SK-N-SH treated with all-trans-retinoic acid at 6 μM for 48 hours (cell line): ENCODE data around the gene KRTAP20-1.

Source experiments
- ATAC-seq: fragments of 200-7000 bp; cut with Tn5 transposase; 3 replicates; pipeline ENCODE4 v1.9.1; 2020; ENCODE audit warnings: mild to moderate bottlenecking, moderate library complexity
- ARNTL ChIP-seq: fragments of 450-650 bp; formaldehyde crosslinking; IDR thresholded peaks from 2 replicates; pipeline ENCODE4 v1.5.0; 2020; ENCODE audit warnings: low read depth, mild to moderate bottlenecking, moderate library complexity, borderline replicate concordance
- BACH2 ChIP-seq: fragments of 250-450 bp; sonication (Bioruptor Pico); IDR thresholded peaks from 2 replicates; pipeline ENCODE4 v1.9.0; 2021; ENCODE audit warnings: mild to moderate bottlenecking, borderline replicate concordance
- CSDC2 ChIP-seq: fragments of 250-450 bp; sonication (Bioruptor Pico); IDR thresholded peaks from 2 replicates; pipeline ENCODE4 v1.5.0; 2020; ENCODE audit warnings: mild to moderate bottlenecking, moderate library complexity
- CSRNP3 ChIP-seq: fragments of 250-450 bp; sonication (Bioruptor Pico); IDR thresholded peaks from 2 replicates; pipeline ENCODE4 v1.5.1; 2021; ENCODE audit warnings: mild to moderate bottlenecking, moderate library complexity
- ESRRG ChIP-seq: fragments of 250-450 bp; sonication (Bioruptor Pico); IDR thresholded peaks from 2 replicates; pipeline ENCODE4 v1.6.1; 2021; ENCODE audit warnings: mild to moderate bottlenecking
- ISL1 ChIP-seq: fragments of 250-450 bp; sonication (Bioruptor Pico); IDR thresholded peaks from 2 replicates; pipeline ENCODE4 v2.1.2; 2022; ENCODE audit warnings: mild to moderate bottlenecking, moderate library complexity
- PPARA ChIP-seq: fragments of 250-450 bp; sonication (Bioruptor Pico); IDR thresholded peaks from 2 replicates; pipeline ENCODE4 v1.5.0; 2020; ENCODE audit warnings: mild to moderate bottlenecking, borderline replicate concordance
- RARB ChIP-seq: fragments of 250-450 bp; sonication (Bioruptor Pico); IDR thresholded peaks from 2 replicates; pipeline ENCODE4 v1.8.0; 2021; ENCODE audit warnings: mild to moderate bottlenecking, moderate library complexity
- SNAI2 ChIP-seq: fragments of 250-450 bp; sonication (Bioruptor Pico); IDR thresholded peaks from 2 replicates; pipeline ENCODE4 v1.5.0; 2020; ENCODE audit warnings: mild to moderate bottlenecking, moderate library complexity
- TCF4 ChIP-seq: fragments of 250-450 bp; sonication (Bioruptor Pico); IDR thresholded peaks from 2 replicates; pipeline ENCODE4 v1.8.0; 2021; ENCODE audit warnings: mild to moderate bottlenecking, moderate library complexity, borderline replicate concordance
- TOX ChIP-seq: fragments of 250-450 bp; sonication (Bioruptor Pico); IDR thresholded peaks from 2 replicates; pipeline ENCODE4 v1.8.0; 2021; ENCODE audit warnings: mild to moderate bottlenecking, moderate library complexity, borderline replicate concordance
- ZC3H10 ChIP-seq: fragments of 250-450 bp; sonication (Bioruptor Pico); IDR thresholded peaks from 2 replicates; pipeline ENCODE4 v1.5.1; 2021; ENCODE audit warnings: mild to moderate bottlenecking, moderate library complexity
- ZFP3 ChIP-seq: fragments of 250-450 bp; sonication (Bioruptor Pico); IDR thresholded peaks from 2 replicates; pipeline ENCODE4 v1.5.0; 2020; ENCODE audit warnings: mild to moderate bottlenecking, moderate library complexity
- ZFP30 ChIP-seq: fragments of 450-650 bp; formaldehyde crosslinking; IDR thresholded peaks from 2 replicates; pipeline ENCODE4 v1.5.0; 2022; ENCODE audit warnings: mild to moderate bottlenecking, moderate library complexity
- ZNF565 ChIP-seq: fragments of 450-650 bp; formaldehyde crosslinking; conservative IDR thresholded peaks from 2 replicates; pipeline ENCODE4 v1.5.0; 2020; ENCODE audit warnings: low read depth, mild to moderate bottlenecking, moderate library complexity
- ZNF70 ChIP-seq: fragments of 450-650 bp; formaldehyde crosslinking; IDR thresholded peaks from 2 replicates; pipeline ENCODE4 v1.5.0; 2020; ENCODE audit warnings: mild to moderate bottlenecking, moderate library complexity
- ZNF8 ChIP-seq: fragments of 450-650 bp; formaldehyde crosslinking; IDR thresholded peaks from 2 replicates; pipeline ENCODE4 v1.5.0; 2020; ENCODE audit warnings: mild to moderate bottlenecking, moderate library complexity
- TF ChIP-seq, protein P1 (sequence below): fragments of 250-450 bp; sonication (Bioruptor Pico); IDR thresholded peaks from 2 replicates; pipeline ENCODE4 v1.8.0; 2021; ENCODE audit warnings: low read depth, mild to moderate bottlenecking, moderate library complexity, borderline replicate concordance

KRTAP20-1 gene

GRCh38 chr21:30646904-30647414 lies 30.7 kb downstream of the KRTAP20-1 start:
- no peak for ATAC-seq
- TF ChIP-seq CSDC2 (CRISPR knock-in tag) (no peak), ZFP3 (CRISPR knock-in tag) (no peak), ARNTL (CRISPR knock-in tag) (no peak), PPARA (CRISPR knock-in tag) (no peak), ESRRG (CRISPR knock-in tag) (no peak), CSRNP3 (CRISPR knock-in tag) (no peak), ZNF70 (CRISPR knock-in tag) (no peak), BACH2 (no peak), ZC3H10 (CRISPR knock-in tag) (no peak), TOX (CRISPR knock-in tag) (no peak), ZFP30 (CRISPR knock-in tag) (no peak), TCF4 (CRISPR knock-in tag) (no peak), ISL1 (CRISPR knock-in tag) (no peak), RARB (CRISPR knock-in tag) (no peak), ZNF8 (CRISPR knock-in tag) (no peak), ZNF565 (CRISPR knock-in tag) (no peak), SNAI2 (CRISPR knock-in tag) (no peak)
- TF ChIP-seq, protein P1, sequence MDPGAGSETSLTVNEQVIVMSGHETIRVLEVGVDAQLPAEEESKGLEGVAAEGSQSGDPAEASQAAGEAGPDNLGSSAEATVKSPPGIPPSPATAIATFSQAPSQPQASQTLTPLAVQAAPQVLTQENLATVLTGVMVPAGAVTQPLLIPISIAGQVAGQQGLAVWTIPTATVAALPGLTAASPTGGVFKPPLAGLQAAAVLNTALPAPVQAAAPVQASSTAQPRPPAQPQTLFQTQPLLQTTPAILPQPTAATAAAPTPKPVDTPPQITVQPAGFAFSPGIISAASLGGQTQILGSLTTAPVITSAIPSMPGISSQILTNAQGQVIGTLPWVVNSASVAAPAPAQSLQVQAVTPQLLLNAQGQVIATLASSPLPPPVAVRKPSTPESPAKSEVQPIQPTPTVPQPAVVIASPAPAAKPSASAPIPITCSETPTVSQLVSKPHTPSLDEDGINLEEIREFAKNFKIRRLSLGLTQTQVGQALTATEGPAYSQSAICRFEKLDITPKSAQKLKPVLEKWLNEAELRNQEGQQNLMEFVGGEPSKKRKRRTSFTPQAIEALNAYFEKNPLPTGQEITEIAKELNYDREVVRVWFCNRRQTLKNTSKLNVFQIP (CRISPR knock-in tag) = no peak

- TF ChIP-seq CSDC2 (CRISPR knock-in tag) = no peak
- no peak for TF ChIP-seq SNAI2 (CRISPR knock-in tag)
- TF ChIP-seq ZNF8 (CRISPR knock-in tag) = no peak
- TF ChIP-seq ESRRG (CRISPR knock-in tag) = no peak
- TF ChIP-seq TOX (CRISPR knock-in tag) = no peak
- no peak for ATAC-seq
These were observed 36.7 kb downstream of the KRTAP20-1 start for GRCh38 chr21:30652891-30653290.
